ENCODE measurements around the gene SLC25A25.

DNA sequence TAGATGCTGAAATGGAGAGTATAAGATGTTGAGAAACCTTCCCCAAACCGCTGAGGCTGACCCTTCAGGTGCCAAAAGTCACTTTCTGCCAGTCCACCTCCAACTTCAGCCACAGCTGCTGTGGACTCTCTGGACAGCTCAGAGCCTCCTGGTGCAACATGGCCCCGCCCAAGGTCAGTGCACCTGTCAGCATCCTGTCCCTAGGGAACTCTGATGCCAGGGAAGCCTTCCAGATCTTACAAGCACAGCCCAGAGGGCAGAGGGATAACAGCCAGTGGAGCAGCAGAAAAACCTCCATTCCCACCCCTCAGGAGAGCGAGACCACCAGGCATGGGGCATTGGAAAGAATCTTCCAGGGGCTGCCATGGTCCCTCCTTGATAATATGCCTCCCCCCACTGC, 70.0 kb downstream of the SLC25A25 start:
- TF ChIP-seq POLR2AphosphoS5 (IDR thresholded peaks at IDR 0.05; ENCODE audit: borderline replicate concordance, low read depth, low read length) = no peak
- TF ChIP-seq EZH2 (IDR thresholded peaks at IDR 0.05) = no peak
- no peak for TF ChIP-seq FOXP2 (optimal IDR thresholded peaks at IDR 0.05; ENCODE audit: control extremely low read depth, extremely low read length, insufficient read depth)
